HG03565 (cell line): ENCODE data around the gene CMTM6.
A peak's percentile ranks its signal among the peaks of the same experiment; 100 is the strongest.

ENCODE experiments used
- ATAC-seq: cut with Tn5 transposase; IDR thresholded peaks from one replicate; pipeline ENCODE4 v1.9.1; 2021; ENCODE audit warnings: mild to moderate bottlenecking, moderate library complexity; ENCODE audit not compliant: unreplicated experiment

The CMTM6 gene

DNA sequence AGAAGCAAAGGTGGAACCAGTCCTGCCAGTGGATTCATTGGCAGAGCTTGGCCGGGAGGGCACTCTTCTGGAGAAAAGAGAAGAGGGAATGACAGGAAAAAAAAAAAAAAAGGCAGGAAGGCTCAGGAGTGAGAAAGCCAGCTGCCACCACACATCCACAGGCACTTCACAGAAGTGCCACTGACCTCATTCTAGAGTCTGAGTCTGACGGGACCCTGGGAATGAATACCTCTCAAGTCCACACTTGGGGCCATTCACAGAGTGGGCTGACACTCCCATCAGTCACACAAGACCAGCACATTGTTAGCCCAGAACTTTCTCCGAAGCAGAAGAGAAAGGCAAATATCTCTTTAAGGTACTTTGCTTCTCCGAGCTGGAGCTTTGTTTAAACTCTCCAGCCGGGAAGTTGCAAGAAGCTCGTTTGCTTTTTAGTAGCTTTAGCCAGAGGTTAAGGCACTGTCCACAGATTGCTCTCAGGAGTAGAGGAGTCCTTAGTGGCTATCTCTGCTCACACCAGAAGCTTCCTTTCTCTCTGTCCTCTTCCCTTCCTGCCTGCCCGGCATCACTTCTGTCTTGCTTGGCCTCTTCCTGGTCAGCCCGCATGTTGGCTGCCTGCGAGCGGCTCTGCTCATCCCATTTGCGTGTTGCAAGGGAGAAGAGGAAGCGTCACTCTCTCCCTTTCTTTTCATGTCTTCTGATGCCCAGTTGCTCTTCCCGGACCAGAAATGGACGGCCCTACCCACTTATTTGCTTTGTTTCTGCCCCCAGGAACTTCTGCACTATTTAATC lies 53.8 kb downstream of the CMTM6 start:
- ATAC-seq: no peak

DNA sequence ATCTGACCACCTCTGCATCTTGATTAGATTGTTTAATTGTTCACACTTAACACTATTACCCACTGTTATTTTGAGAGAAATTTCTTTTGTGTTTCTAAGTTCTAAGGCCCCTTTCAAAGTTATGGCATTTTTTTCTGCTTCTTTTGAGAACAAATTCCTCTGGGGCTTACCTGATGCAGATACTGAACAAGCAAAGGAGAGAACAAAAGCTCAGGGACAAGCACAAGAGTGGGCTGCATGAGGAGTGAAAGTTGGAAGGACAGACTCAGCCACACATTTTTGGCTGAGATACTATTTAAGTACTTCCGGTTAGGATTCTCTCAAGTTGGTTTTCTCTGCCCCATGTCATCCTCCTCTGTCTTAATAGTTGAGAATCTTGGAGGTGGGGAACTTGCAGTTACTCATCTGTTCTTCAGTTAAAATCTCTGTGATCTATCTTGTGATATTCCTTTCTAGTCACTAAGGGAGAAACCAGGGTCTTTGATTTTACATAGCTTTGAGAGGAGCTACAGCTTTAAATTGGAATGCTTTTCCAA lies 54.7 kb downstream of the CMTM6 start:
- ATAC-seq: no peak

GRCh38 chr3:32443478-32443877 lies 59.2 kb downstream of the CMTM6 start:
- no peak for ATAC-seq

- ATAC-seq: no peak
These were observed 59.9 kb downstream of the CMTM6 start for GRCh38 chr3:32442766-32443165.

DNA sequence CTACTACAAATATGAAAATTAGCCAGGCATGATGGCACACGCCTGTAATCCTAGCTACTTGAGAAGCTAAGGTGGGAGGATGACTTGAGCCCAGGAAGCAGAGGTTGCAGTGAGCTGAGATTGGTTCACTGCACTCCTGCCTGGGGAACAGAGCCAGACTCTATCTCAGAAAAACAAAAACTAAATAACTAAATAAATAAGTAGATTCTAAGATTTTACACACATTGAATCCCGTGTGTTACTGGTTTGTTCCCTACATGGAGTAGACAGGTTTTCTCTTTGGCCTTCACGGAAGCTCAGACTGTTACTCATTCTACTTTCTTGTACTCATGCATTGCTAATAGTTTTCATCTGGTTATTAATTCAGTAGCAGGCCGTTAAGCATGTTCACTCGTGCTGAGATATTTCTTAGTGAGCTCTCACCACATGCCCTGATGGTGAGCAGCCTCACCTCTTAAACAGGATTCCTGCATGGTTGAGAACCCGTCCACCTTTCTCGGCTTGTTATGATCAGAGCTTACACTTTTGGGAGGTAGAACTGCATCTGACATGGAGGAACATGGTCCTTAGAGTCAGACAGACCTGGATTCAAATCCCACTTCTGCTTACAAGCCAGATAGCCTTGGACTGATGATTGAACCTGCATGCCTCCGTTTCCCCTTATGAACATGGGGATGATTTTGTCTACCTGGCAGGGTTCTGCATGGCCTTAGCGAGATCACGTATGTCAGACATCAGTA lies 61.9 kb downstream of the CMTM6 start:
- ATAC-seq: no peak

- ATAC-seq: peak; percentile 7
These were observed 63.2 kb downstream of the CMTM6 start for GRCh38 chr3:32439421-32439820.

- peak; percentile 94 for ATAC-seq
These were observed 63.9 kb downstream of the CMTM6 start for GRCh38 chr3:32438596-32439344.

DNA sequence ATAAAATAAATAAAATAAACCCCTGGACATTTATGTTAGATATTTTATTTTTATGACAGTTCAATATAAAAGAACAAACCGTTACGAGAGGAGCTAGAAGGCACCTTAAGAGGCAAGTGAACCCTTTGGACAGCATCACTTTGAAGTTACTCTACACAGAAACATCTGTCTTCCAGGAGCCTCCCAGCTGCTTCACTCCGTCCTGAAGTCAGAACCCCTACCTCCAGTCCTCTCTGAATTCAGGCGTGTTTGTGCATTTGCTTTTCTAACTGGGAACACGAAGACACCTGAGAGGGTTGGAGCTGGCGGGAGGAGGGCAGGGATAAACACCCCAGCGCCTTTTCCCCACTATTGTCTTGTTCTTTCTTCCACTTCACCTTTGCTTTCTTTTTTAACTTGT lies 64.8 kb downstream of the CMTM6 start:
- ATAC-seq: no peak

DNA sequence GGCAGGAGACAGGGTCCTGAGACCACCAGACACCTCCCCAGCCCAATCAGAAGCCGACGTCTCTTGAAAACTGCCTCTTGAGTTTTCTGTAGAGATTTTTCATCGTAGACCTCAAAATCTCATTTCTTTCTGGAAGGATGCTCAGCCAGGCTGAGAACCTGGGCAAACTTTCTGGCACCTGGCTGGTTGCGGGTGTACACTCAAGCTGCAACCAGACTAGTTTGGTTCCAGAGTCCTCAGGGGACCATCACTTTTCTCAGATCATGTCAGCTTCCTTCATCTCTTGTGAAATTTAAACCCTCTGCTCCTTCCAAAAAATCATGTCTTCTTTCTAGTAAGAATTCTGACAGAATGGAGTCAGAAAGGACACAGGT lies 65.8 kb downstream of the CMTM6 start:
- ATAC-seq: no peak

DNA sequence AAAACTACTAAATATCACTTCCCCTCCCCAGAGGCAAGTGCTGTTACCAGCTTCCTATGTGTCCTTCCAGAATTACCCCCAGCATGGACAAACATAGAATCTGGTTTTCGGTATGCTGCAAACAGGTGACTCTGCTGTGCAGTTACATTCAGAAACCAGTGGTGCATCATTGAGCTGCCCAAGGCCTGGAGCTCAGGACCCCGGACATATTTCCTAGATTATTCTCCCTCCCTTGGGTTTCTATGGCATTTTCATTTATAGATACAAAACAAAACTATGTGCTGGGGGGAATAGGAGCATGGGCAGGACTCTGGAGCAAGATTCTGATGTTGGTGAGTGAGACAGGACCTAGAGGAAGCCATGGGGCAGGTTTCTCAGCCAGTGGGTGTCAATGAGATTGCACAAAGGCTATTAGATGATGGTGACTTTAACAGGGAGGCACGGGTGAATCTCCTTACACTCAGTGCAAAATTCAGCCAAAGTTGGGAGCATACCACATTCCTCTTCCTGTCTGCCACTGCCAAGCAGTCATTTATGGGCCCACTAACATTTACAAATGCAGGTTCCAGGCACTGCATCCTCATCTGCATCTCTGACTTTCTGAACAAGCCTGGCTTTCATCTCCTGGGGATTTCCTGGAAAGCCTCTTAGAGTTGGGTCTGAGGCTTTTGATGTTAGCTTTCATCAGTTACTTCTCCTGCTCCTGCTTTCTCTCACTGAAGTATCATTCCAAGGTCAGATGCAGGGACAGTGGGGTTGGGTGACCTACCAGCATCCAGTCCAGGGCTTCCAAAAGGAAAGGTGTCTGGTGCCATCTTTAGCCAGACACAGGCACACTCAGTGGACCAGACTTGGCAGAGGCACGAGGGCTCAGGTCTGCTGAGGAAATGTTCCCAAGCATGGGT lies 66.5 kb downstream of the CMTM6 start:
- ATAC-seq: no peak

DNA sequence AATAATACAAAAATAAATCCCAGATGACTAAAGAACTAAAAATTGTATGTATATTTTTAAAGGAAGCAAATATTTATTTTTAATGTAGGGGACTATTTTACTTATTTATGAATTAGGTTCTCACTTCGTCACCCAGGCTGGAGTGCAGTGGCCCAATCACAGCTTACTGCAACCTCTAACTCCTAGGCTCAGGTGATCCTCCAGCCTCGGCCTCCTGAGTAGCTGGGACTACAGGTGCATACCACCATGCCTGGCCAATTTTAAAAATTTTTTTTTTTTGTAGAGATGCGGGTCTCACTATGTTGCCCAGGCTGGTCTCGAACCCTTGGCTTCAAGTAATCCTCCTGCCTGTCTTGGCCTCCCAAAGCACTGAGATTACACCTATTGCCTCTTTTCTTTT lies 68.4 kb downstream of the CMTM6 start:
- no peak for ATAC-seq

DNA sequence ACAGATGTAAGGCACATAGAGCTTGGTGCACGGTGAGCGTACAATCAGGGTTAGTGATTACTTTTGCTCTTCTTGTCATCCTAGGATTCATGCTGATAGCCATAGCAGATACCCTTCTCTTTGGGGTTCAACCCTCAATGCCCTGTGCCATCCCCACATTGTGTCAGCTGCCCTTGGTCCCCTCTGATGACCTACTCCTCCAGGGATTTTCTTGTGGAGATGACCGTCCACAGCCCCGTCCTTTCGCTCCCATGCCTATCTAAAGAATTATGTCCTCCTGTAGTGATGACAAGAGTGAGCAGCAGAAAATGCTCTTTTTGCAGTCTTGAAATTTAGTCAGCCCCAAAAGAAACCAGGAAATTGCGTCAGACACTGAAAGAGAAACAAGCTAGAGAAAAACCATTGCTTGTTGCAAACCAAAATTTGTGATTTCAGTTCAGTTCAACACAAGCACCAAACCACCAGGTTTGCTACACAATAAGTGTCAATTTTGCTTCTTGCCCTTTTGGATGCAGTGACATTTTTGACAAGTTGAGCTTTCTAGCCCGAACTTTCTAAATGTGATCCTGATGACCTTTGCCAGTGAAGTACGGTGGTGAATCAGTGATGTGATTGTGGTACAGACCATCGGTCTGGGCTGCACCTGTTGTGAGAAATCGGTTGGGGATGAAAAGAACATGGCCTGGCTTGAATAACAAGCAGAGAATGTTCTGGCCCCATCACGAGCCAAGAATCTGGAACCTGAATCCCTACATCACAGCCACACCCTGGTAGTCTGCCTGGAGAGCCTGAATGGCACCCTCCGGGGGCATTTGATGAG lies 69.7 kb downstream of the CMTM6 start:
- no peak for ATAC-seq

- no peak for ATAC-seq
These were observed 70.5 kb downstream of the CMTM6 start for GRCh38 chr3:32432045-32432710.

DNA sequence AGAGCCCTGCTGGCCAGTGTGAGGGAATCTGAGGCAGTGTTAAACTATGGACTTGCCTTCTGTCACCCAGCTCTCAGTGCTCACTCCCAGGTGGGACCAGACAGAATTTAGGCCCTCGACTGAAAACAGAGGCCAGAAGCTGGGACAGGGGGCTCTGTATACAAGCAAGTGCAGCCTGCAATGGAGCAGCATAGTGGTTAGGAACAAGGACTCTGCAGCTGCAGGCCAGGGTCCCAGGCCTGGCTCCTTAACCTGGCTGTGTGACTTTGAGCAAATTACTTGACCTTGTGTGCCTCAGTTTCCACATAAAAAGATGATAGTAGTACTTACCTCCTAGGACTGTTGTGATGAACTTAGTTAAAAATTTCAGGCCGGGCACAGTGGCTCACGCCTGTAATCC lies 71.2 kb downstream of the CMTM6 start:
- ATAC-seq: no peak
